Calu3 (cell line): ENCODE data around the gene FAM229B. TPM values are rescaled to one million over a fixed set of nuclear protein-coding genes. Genes with fewer than 3 reads are reported as not detected.

Source experiments
- BruUV-seq: library from RNA; stranded (reverse); fragments of 400-500 nt; replicated peaks from 2 replicates; lab custom pipeline; 2021; lab: Mats Ljungman, UMichigan
- CTCF ChIA-PET: fragments of 300-600 bp; sonication (Branson Sonifier 250); formaldehyde crosslinking; loops from one replicate; lab custom pipeline; 2022; ENCODE audit warnings: antibody characterized with exemption; lab: Charles Lee
- DNase-seq: peaks from one replicate; pipeline ENCODE4 v3.0.0; 2022
- H3K27ac Mint-ChIP-seq: one replicate; pipeline ENCODE4 v1.8.0; 2022; ENCODE audit warnings: mixed read lengths; ENCODE audit not compliant: unreplicated experiment
- H3K27me3 Mint-ChIP-seq: one replicate; pipeline ENCODE4 v1.8.0; 2022; ENCODE audit warnings: mixed read lengths; ENCODE audit not compliant: unreplicated experiment
- H3K36me3 Mint-ChIP-seq: one replicate; pipeline ENCODE4 v1.8.0; 2022; ENCODE audit warnings: mild to moderate bottlenecking, moderate library complexity, mixed read lengths; ENCODE audit not compliant: insufficient read depth, unreplicated experiment
- H3K4me1 Mint-ChIP-seq: one replicate; pipeline ENCODE4 v1.8.0; 2022; ENCODE audit warnings: mild to moderate bottlenecking, low read depth, mixed read lengths; ENCODE audit not compliant: unreplicated experiment
- H3K4me3 Mint-ChIP-seq: one replicate; pipeline ENCODE4 v1.8.0; 2022; ENCODE audit warnings: mild to moderate bottlenecking, low read depth, moderate library complexity, mixed read lengths; ENCODE audit not compliant: unreplicated experiment
- H3K9me3 Mint-ChIP-seq: one replicate; pipeline ENCODE4 v1.8.0; 2022; ENCODE audit warnings: low read depth, mixed read lengths; ENCODE audit not compliant: unreplicated experiment
- intact Hi-C: fragments of 100-400 bp; cut with micrococcal nuclease; formaldehyde crosslinking; loops from one replicate; pipeline ENCODE4 v1.10.0; 2022; ENCODE audit not compliant: unreplicated experiment
- total RNA-seq: library from RNA; stranded (reverse); gene quantifications from 2 replicates; pipeline ENCODE4 v1.2.3, GENCODE V29; 2022
- TF ChIP-seq, protein P1 (sequence below): fragments of 200-600 bp; IDR thresholded peaks from one replicate; pipeline ENCODE4 v1.8.0; 2022; ENCODE audit warnings: antibody characterized with exemption; ENCODE audit not compliant: unreplicated experiment

FAM229B gene
- total RNA-seq, 1 experiment from 2014 or later: 13.0 TPM

DNA sequence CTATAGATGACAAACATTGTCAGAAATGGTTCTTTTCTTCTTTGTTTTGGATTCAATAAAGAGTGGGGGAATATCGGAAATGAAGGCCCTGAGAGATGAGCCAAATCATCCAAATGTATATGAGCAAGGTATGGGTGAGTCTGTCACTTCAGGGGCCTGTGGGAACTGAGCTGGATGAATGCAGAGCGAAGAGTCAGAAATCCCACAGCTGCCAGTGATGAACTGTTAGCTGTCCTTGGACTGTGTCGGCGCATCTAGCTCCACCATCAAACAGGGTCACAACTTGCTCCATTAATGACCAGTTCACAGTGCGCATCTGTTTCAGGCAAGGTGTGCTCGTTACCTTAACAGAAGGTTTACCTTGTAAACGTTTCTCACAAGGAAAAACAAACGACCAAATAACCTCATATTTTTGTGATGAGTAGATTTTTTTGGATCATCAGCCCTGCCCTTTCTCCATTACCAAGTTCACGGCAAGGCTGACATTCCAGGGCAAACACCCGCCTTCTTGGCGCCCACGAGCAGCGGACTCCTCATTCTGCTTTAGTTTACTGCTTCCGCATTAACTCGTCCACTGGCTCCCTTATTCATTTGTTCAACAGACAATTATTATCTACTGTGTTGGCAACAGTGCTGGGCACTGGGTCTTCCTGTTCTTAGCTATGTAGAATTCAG lies 48.5 kb upstream of the FAM229B start:
- Mint-ChIP-seq H3K27ac (no peak overlapping the region), H3K9me3 (no peaks in the 10 kb centered on the region), H3K27me3 (peaks cover 8% of the 10 kb centered on the region), H3K36me3 (peaks cover 11% of the 10 kb centered on the region), H3K4me1 (no peaks in the 10 kb centered on the region), H3K4me3 (no peak overlapping the region)
- TF ChIP-seq, protein P1, sequence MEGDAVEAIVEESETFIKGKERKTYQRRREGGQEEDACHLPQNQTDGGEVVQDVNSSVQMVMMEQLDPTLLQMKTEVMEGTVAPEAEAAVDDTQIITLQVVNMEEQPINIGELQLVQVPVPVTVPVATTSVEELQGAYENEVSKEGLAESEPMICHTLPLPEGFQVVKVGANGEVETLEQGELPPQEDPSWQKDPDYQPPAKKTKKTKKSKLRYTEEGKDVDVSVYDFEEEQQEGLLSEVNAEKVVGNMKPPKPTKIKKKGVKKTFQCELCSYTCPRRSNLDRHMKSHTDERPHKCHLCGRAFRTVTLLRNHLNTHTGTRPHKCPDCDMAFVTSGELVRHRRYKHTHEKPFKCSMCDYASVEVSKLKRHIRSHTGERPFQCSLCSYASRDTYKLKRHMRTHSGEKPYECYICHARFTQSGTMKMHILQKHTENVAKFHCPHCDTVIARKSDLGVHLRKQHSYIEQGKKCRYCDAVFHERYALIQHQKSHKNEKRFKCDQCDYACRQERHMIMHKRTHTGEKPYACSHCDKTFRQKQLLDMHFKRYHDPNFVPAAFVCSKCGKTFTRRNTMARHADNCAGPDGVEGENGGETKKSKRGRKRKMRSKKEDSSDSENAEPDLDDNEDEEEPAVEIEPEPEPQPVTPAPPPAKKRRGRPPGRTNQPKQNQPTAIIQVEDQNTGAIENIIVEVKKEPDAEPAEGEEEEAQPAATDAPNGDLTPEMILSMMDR: no peak
- DNase-seq: no peak
- intact Hi-C loops: no loop called here
- BruUV-seq: no TSS peak
- CTCF ChIA-PET: interaction anchor here (0.6 to 2.2 kb wide), 2 partner anchors 22 to 1707 kb away, joined by 3 to 4 read pairs; no protein-coding TSS in a partner anchor

DNA sequence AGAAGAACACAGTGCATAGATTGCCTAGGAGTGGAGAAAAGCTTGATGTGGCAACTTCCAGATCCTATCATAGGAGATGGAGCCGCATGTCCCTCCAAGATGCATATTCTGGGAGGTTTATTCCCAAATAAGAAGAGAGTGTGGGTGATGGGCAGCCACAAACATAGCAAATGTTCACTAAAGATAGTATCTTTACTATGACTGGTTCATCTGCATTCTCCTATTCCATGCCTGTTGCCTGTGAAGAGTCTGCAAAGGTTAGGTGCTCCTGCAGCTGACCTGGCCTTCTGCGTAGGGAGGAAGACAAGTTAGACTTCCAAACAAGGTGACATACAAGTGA lies 48.0 kb upstream of the FAM229B start:
- Mint-ChIP-seq H3K4me1 (no peaks in the 10 kb centered on the region), H3K36me3 (peaks cover 11% of the 10 kb centered on the region), H3K9me3 (no peaks in the 10 kb centered on the region), H3K27ac (no peak overlapping the region), H3K27me3 (peaks cover 3% of the 10 kb centered on the region), H3K4me3 (no peak overlapping the region)
- DNase-seq: no peak
- CTCF ChIA-PET: interaction anchor here (2.2 kb wide), 1 partner anchor 22 kb away, joined by 4 read pairs; no protein-coding TSS in a partner anchor
- intact Hi-C loops: no loop called here
- TF ChIP-seq, protein P1: no peak
- BruUV-seq: no TSS peak

DNA sequence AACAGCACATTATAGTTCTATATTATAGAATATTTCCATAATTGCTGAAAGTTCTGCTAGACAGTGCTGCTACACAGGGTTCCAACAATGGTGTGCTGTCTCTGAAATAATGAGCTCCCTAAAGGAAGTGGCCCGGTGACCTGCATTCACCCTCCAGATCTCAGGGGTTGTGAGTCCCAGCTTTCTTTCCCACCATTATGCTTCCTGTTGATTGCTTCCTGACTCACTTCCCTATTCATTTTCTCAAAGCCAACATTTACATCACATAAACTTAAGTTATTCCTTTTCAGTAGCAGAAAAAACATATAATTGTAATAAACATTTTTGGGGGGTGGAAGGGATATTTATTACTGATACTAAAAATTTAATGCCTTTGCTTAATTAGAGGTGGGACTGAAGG lies 46.4 kb upstream of the FAM229B start:
- peaks cover 11% of the 10 kb centered on the region for H3K36me3 Mint-ChIP-seq
- BruUV-seq: no TSS peak
- no peaks in the 10 kb centered on the region for H3K9me3 Mint-ChIP-seq
- H3K4me3 Mint-ChIP-seq: no peak overlapping the region
- no peaks in the 10 kb centered on the region for H3K27me3 Mint-ChIP-seq
- no peak overlapping the region for H3K27ac Mint-ChIP-seq
- intact Hi-C loops: loop anchor here (5.0 to 10.0 kb wide), 4 partner anchors 456 to 1006 kb away; partner anchors contain the start of gene REV3L
- TF ChIP-seq, protein P1: no peak
- CTCF ChIA-PET: interaction anchor here (2.2 kb wide), 1 partner anchor 24 kb away, joined by 4 read pairs; no protein-coding TSS in a partner anchor
- no peaks in the 10 kb centered on the region for H3K4me1 Mint-ChIP-seq
- no peak for DNase-seq

DNA sequence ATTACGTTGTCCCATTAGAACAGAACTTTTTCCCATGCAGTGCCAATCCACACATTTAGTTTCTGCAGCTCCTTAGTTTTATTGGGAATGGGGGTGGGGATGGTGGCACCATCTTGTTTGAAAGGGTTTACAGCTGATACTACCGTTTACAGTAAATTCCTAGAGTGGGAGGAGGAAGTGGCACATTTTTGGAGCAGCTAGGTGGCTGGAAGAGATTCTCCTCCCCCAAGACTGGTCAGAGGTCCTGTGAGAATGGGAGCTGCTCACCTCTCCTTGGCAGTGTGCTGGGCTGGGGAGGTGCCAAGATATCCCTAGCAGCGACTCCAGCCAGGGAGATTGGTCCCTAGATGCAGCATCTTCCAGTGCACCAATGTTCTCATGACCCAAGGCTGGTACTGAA lies 45.9 kb upstream of the FAM229B start:
- no TSS peak for BruUV-seq

More for the DNA sequence above, 45.9 kb upstream of the FAM229B start:
- TF ChIP-seq, protein P1: no peak
- Mint-ChIP-seq H3K9me3 (no peaks in the 10 kb centered on the region), H3K27ac (no peak overlapping the region), H3K36me3 (peaks cover 11% of the 10 kb centered on the region), H3K27me3 (no peaks in the 10 kb centered on the region), H3K4me1 (no peaks in the 10 kb centered on the region), H3K4me3 (no peak overlapping the region)
- no peak for DNase-seq
- CTCF ChIA-PET: interaction anchor here (2.2 kb wide), 1 partner anchor 24 kb away, joined by 4 read pairs; no protein-coding TSS in a partner anchor
- intact Hi-C loops: loop anchor here (5.0 to 10.0 kb wide), 4 partner anchors 457 to 1007 kb away; partner anchors contain the start of gene REV3L
